GM12872 (cell line): Measurements from ENCODE around the gene PDE4D.

Experiments used
- TF ChIP-seq, protein P1 (sequence below): IDR thresholded peaks from 3 replicates; pipeline ENCODE4 v1.5.1; 2011; ENCODE audit warnings: low read depth, mild to moderate bottlenecking, low read length, moderate library complexity; ENCODE audit not compliant: insufficient read depth

PDE4D gene

DNA sequence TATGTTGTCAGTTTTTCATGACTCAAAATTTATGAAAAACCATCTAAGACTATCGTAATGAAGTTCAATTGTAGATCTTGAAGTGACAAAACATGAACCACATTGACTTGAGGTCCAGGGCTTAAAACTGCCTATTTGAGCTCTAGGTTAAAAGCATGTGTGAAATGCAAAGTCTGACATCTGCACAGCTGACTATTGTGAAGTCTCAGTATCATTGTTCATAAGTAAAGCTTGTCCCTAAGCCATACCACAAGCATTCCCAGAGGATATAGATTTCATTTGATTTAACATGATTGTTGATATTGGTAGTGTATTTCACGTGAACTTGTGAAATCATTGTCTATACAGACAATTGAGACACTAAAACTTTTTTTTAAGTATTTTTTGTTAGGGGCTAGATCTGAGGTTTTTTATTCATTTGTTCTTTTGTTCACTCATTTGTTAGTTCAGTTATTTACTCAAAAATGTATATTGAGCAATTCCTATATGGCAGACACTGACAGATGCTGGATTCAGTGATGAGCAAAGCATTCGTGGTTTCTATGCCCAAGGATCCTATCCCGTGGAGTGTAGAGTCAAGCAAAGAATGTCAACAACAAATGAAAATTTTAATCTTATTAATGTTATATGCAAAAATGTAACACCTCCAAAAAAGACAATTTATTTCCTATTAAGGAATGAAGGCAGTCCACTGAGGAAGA is 825.4 kb downstream of the PDE4D start:
- TF ChIP-seq, protein P1, sequence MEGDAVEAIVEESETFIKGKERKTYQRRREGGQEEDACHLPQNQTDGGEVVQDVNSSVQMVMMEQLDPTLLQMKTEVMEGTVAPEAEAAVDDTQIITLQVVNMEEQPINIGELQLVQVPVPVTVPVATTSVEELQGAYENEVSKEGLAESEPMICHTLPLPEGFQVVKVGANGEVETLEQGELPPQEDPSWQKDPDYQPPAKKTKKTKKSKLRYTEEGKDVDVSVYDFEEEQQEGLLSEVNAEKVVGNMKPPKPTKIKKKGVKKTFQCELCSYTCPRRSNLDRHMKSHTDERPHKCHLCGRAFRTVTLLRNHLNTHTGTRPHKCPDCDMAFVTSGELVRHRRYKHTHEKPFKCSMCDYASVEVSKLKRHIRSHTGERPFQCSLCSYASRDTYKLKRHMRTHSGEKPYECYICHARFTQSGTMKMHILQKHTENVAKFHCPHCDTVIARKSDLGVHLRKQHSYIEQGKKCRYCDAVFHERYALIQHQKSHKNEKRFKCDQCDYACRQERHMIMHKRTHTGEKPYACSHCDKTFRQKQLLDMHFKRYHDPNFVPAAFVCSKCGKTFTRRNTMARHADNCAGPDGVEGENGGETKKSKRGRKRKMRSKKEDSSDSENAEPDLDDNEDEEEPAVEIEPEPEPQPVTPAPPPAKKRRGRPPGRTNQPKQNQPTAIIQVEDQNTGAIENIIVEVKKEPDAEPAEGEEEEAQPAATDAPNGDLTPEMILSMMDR, result no peak

- TF ChIP-seq, protein P1, result no peak
Observed at GRCh38 chr5:59066367-59067163, 827.0 kb downstream of the PDE4D start.

- TF ChIP-seq, protein P1, result no peak
Observed at GRCh38 chr5:59065554-59065953, 828.0 kb downstream of the PDE4D start.

DNA sequence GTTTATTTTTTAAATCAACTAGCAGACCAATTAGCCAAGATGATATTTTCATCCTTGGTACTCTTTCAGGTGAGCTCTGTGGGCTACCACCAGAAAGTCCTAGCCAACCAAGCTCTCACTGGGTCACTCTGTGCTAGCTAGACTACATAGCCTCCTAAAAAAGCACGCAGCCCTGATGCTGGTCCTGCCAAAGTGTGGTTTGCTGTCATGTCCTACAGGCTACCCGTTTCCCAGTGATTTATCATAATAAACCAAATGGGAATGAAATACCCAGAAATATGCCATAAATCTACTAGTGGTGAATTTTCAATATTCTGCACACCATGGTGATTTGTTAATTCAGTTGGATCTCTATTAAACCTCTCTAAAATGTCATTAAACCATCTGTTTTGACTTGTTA is 829.2 kb downstream of the PDE4D start:
- TF ChIP-seq, protein P1, result no peak

DNA sequence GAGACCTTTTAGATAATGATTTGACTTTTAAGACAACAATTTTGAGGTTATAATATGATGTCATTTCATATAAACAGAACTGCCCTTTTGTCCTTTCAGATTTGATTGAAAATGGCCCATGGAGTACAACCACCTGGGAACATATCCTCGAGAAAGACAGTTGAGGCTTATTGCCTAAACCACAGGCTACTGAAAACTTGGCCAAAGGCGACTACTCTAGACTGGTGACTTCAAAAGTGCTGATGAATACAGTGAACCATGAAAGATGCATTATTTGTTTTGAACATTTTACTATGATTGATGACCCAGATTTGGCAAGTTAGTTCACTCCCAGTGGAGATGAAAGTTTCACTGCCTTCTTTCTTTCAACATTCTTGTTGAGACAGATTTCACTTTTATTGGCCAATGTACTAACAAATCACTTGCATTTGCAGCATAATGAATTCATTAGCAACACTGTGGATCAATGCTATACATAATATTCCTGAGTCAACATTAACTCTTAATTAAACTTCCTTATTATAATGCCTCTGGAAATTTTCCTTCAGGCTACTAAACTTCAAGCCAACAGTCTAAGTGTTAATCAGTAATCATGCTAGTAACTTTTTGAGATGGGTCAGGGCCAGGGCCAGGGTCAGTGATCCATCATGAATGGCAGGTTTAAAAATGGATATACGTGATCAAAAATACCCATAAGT is 830.4 kb downstream of the PDE4D start:
- TF ChIP-seq, protein P1, result no peak

GRCh38 chr5:59061377-59061776 is 832.1 kb downstream of the PDE4D start:
- TF ChIP-seq, protein P1, result no peak
